GM18861 (cell line): ENCODE measurements around the gene ATP2C1.
"Not testable (repeated sequence)": the region's sequence is repeated elsewhere in the genome, so short reads cannot be mapped to it uniquely, and the experiment has no call there.

Experiments
- ATAC-seq: cut with Tn5 transposase; IDR thresholded peaks from one replicate; pipeline ENCODE4 v1.9.1; 2021; ENCODE audit not compliant: unreplicated experiment

The ATP2C1 gene

DNA sequence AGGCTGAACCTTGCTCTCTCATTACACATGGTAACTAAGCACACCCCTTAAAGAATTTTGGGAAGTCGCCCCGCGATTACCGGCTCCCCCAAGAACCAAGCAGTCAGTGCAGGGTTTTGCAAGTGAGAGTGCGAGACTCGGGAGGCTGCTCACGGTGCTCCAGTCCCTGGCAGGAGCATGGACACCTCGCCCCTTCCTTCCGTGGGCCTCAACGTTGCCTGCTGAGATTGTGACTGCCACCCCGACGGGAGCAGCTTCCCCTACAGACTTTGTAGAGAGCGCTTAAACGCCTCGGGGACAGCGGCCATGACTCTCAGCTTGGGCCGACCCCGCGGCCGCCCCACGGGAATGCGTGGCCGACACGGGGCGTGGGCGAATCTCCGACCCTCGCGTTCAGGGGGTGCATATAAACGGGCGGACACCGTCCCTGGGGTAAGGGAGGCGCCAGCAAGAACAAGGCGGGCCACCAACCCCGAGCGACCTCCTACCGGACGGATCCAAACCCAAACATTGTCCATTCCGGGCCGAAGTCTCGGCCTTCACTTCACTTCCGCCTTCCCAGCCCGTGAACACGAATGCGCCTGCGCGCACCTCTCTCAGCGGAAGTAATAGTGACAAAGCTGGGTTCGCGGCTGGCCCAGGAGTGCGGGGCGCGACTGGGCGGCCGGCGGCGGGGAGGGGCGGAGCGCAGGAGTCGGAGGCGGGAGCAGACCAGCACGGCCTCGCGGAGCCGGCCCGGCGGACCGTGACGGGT lies at the start of gene ATP2C1:
Gene ATP2C1 (plus strand): TSS at position 709 of the 754 bp plus-strand sequence. CDS start 686 bp downstream, outside the sequence.
- peak; percentile 76 for ATAC-seq

- no peak for ATAC-seq
Observed at GRCh38 chr3:130844462-130844861, 49.4 kb upstream of the ATP2C1 start.

- ATAC-seq, result no peak
Observed at GRCh38 chr3:130846181-130846580, 47.7 kb upstream of the ATP2C1 start.

DNA sequence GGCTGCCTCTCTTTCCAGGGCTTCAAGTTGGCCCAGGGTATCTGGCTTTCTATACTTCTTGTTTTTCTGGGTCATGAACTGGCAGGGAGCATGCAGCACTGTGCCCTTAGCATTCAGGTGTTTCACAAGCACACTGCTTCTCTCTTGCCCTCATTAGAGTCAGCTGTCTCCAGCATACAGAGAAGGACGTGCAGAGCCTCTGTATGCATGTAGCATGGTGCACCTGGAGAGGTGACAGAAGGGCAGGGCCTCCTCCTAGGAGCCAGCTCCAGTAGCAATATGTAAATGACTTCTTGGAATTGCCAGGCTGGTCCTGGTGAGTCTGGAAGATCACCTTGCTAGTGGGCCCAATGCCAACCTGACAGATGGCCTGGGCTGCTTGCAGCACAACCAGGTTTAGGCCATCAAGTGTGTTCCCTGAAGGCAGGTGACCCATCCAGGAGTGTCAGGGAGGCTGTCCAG lies 44.8 kb upstream of the ATP2C1 start:
- ATAC-seq, result no peak

- peak; percentile 65 for ATAC-seq
Observed at GRCh38 chr3:130850044-130850797, 43.7 kb upstream of the ATP2C1 start.

GRCh38 chr3:130850843-130851242 lies 43.0 kb upstream of the ATP2C1 start:
- no peak for ATAC-seq

- no peak for ATAC-seq
Observed at GRCh38 chr3:130851277-130851676, 42.6 kb upstream of the ATP2C1 start.

GRCh38 chr3:130853581-130853980 lies 40.3 kb upstream of the ATP2C1 start:
- ATAC-seq, result no peak

- ATAC-seq, result peak; percentile 31
Observed at GRCh38 chr3:130854208-130854864, 39.5 kb upstream of the ATP2C1 start.

DNA sequence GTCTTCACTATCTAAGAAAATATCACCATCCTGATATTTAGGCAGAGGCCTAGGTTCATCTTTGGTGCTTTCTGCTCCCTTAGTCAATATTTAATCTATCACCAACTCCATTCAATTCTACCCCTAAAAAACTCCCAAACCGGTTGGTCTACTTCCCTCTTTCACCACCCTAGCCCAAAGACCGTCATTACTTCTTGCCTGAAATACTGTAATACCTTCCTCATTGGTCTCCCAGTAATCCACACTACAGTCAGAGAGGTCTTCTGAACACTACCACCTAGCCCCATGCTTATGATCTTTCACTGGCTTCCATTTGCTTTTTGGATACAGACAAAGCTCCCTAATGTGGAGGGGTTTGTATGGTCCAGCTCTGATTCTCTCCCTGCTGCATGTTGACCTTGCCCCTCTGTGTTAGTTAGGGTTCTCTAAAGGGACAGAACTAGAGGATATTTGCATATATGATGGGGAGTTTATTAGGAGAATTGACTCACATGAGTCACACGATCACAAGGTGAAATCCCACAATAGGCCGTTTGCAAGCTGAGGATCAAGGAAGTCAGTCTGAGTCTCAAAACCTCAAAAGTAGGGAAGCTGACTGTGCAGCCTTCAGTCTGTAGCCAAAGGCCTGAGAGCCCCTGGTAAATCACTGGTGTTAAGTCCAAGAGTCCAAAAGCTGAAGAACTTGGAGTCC lies 36.4 kb upstream of the ATP2C1 start:
- no peak for ATAC-seq

- ATAC-seq, result not testable (repeated sequence)
Observed at GRCh38 chr3:130862130-130862529, 31.8 kb upstream of the ATP2C1 start.

DNA sequence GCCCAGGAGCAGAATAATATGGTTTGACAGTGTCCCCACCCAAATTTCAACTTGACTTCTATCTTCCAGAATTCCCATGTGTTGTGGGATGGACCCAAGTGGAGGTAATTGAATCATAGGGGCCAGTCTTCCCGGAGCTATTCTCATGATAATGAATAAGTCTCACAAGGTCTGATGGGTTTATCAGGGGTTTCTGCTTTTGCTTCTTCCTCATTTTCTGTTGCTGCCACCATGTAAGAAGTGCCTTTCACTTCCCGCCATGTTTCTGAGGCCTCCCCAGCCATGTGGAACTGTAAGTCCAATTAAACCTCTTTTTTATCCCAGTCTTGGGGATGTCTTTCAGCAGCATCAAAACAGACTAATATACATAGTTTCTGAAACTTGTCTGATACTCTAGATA lies 28.4 kb upstream of the ATP2C1 start:
- no peak for ATAC-seq

- ATAC-seq, result no peak
Observed at GRCh38 chr3:130866327-130866726, 27.6 kb upstream of the ATP2C1 start.

DNA sequence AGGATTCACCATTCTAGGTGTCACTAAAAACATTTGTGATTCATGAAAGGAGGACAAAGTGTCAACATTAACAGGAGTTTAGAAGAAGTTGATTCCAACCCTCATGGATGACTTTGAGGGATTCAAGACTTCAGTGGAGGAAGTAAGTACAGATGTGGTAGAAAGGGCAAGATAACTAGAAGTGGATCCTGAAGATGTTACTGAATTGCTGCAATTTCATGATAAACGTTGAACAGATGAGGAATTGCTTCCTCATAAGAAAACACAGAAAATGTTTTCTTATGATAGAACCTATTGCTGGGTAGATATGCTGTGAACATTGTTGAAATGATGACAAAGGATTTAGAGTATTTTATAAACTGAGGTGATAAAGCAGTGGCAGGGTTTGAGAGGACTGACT lies 23.5 kb upstream of the ATP2C1 start:
- ATAC-seq, result no peak

GRCh38 chr3:130876594-130876993 lies 17.3 kb upstream of the ATP2C1 start:
- no peak for ATAC-seq

- ATAC-seq, result no peak
Observed at GRCh38 chr3:130878464-130878863, 15.4 kb upstream of the ATP2C1 start.

DNA sequence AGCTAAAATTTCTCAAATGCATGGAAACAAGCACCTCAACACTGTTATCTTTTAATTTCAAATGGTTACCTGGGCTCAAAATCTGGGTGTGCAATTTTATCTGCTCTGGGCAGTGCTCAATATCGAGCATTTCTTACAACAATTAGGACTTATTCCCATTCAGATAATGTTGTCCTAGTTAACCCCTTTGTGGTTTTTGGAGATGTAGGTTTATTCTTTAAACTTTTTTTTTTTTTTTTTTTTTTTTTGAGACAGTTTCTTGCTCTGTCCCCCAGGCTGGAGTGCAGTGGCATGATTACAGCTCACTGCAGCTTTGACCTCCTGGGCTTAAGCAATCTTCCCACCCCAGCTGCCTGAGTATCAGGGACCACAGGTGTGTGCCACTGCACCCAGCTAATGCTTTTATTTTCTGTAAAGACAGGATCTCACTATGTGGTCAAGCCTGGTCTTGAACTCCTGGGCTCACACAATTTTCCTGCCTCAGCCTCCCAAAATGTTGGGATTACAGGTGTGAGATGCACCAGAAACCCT lies 4.4 kb upstream of the ATP2C1 start:
- no peak for ATAC-seq

GRCh38 chr3:130892759-130893375 lies 1.0 kb upstream of the ATP2C1 start:
- ATAC-seq, result peak; percentile 36

DNA sequence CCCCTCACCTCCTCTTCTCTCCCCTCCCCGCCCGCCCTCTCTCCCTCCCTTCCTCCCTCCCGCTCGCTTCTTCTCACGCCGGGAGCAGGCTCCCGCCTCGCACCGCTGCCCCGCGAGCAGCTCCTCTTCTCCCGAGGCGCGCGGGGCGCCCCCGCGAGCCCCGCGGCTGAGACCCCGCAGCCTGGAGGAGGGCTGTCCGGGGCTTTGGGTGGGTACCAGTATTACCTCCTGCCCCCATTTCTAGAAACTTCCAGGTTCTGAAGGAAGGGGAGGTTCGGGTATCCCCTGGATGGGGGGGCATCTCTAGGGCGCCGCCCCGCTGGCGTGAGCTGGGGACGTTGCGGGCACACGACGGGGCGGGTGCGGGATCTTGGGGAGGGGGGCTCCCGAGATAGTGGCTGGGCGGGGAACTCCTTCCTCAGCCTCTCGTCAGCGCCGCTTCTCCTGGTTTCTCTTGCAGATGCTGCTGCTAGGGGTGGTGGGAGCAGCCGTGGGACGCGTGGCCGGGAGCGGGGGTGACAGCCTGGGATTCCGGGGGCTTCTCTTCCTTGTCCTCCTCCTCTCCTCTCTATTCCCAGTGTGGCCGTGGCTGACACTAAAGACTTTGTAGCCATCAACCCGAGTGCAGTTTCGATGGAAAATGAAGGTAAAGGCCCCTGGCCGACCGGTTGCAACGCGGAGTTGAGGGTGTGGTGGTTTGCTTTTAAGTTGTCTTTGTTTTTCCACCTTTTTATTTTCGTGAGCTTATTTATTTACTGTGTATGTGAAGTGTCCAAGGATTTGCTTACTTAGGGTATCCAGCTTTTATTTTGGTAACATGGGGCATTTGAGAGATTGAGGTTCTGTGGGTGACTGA lies 474 bp downstream of the ATP2C1 start:
- ATAC-seq, result peak; percentile 10

DNA sequence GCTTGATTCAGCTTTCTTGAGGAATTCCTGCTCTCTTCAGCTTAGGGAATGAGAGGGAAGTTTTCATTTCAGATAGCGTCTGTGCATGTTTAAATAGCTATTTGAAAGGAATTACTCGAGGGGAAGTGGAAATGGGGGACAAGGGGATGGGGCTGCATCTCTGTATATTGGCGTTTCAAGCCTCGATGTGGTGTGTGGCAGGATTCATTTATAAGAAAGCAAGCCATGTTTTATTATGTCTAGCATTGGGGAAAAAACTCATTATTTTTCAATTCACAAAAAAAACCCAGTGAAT lies 1.0 kb downstream of the ATP2C1 start:
- no peak for ATAC-seq
